ENCODE data around the gene UCKL1. TPM values are rescaled to one million over a fixed set of nuclear protein-coding genes. Genes with fewer than 3 reads are reported as not detected.
A peak's percentile ranks its signal among the peaks of the same experiment; 100 is the strongest.

Gene UCKL1
- total RNA-seq, 1 experiment from 2014 or later: 31.0 TPM

- in situ Hi-C loops (cut with HindIII; ENCODE audit: low pct_unique_long_range_greater_than_20kb, low sequenced_read_pairs): no loop called here
- DNase-seq (ENCODE audit: low read depth): peak; percentile 26
Measured at GRCh38 chr20:63947638-63948456, 8.4 kb downstream of the UCKL1 start.

- no peak for DNase-seq (ENCODE audit: low read depth)
- in situ Hi-C loops (cut with HindIII; ENCODE audit: low pct_unique_long_range_greater_than_20kb, low sequenced_read_pairs): no loop called here
Measured at GRCh38 chr20:63946986-63947637, 9.1 kb downstream of the UCKL1 start.

GRCh38 chr20:63945921-63946920, 10.0 kb downstream of the UCKL1 start:
- DNase-seq (ENCODE audit: low read depth): no peak
- in situ Hi-C loops (cut with HindIII; ENCODE audit: low pct_unique_long_range_greater_than_20kb, low sequenced_read_pairs): no loop called here

GRCh38 chr20:63945031-63945658, 11.1 kb downstream of the UCKL1 start:
- in situ Hi-C loops (cut with HindIII; ENCODE audit: low pct_unique_long_range_greater_than_20kb, low sequenced_read_pairs): no loop called here
- DNase-seq (ENCODE audit: low read depth): no peak

- no peak for DNase-seq (ENCODE audit: low read depth)
- in situ Hi-C loops (cut with HindIII; ENCODE audit: low pct_unique_long_range_greater_than_20kb, low sequenced_read_pairs): no loop called here
Measured at GRCh38 chr20:63944078-63944941, 11.9 kb downstream of the UCKL1 start.

GRCh38 chr20:63943808-63944077, 12.5 kb downstream of the UCKL1 start:
- no peak for DNase-seq (ENCODE audit: low read depth)
- in situ Hi-C loops (cut with HindIII; ENCODE audit: low pct_unique_long_range_greater_than_20kb, low sequenced_read_pairs): no loop called here

GRCh38 chr20:63942969-63943807, 13.0 kb downstream of the UCKL1 start:
- DNase-seq (ENCODE audit: low read depth): no peak
- in situ Hi-C loops (cut with HindIII; ENCODE audit: low pct_unique_long_range_greater_than_20kb, low sequenced_read_pairs): no loop called here

- peak; percentile 66 for DNase-seq (ENCODE audit: low read depth)
- in situ Hi-C loops (cut with HindIII; ENCODE audit: low pct_unique_long_range_greater_than_20kb, low sequenced_read_pairs): no loop called here
Measured at GRCh38 chr20:63942250-63942951, 13.8 kb downstream of the UCKL1 start.

- in situ Hi-C loops (cut with HindIII; ENCODE audit: low pct_unique_long_range_greater_than_20kb, low sequenced_read_pairs): no loop called here
- DNase-seq (ENCODE audit: low read depth): peak; percentile 89
Measured at GRCh38 chr20:63941282-63942081, 14.7 kb downstream of the UCKL1 start.

- in situ Hi-C loops (cut with HindIII; ENCODE audit: low pct_unique_long_range_greater_than_20kb, low sequenced_read_pairs): no loop called here
Measured at GRCh38 chr20:63940472-63941266, 15.5 kb downstream of the UCKL1 start.

GRCh38 chr20:63940071-63940471, 16.1 kb downstream of the UCKL1 start:
- DNase-seq (ENCODE audit: low read depth): no peak
- in situ Hi-C loops (cut with HindIII; ENCODE audit: low pct_unique_long_range_greater_than_20kb, low sequenced_read_pairs): no loop called here

More at GRCh38 chr20:63940472-63941266, 15.5 kb downstream of the UCKL1 start:
- DNase-seq (ENCODE audit: low read depth): no peak

GRCh38 chr20:63939061-63939935, 16.9 kb downstream of the UCKL1 start:
- in situ Hi-C loops (cut with HindIII; ENCODE audit: low pct_unique_long_range_greater_than_20kb, low sequenced_read_pairs): no loop called here

GRCh38 chr20:63937596-63937995, 18.6 kb downstream of the UCKL1 start:
- no peak for DNase-seq (ENCODE audit: low read depth)
- in situ Hi-C loops (cut with HindIII; ENCODE audit: low pct_unique_long_range_greater_than_20kb, low sequenced_read_pairs): no loop called here

More at GRCh38 chr20:63939061-63939935, 16.9 kb downstream of the UCKL1 start:
- DNase-seq (ENCODE audit: low read depth): no peak

- in situ Hi-C loops (cut with HindIII; ENCODE audit: low pct_unique_long_range_greater_than_20kb, low sequenced_read_pairs): no loop called here
Measured at GRCh38 chr20:63935447-63935846, 20.8 kb downstream of the UCKL1 start.

More at GRCh38 chr20:63935447-63935846, 20.8 kb downstream of the UCKL1 start:
- no peak for DNase-seq (ENCODE audit: low read depth)

All from Caki2 (cell line).